GM23248 (cell line): ENCODE data around the gene PDSS1. TPM values are rescaled to one million over a fixed set of nuclear protein-coding genes. Genes with fewer than 3 reads are reported as not detected.

Experiments
- DNase-seq: peaks from one replicate; pipeline ENCODE4 v3.0.0-alpha.2; 2015
- H2AFZ ChIP-seq: fragments of 200-600 bp; sonication (generic); 2 replicates; pipeline ENCODE4 v1.6.1; 2016; ENCODE audit warnings: antibody characterized with exemption
- H3F3A ChIP-seq: fragments of 200-600 bp; sonication (generic); 2 replicates; pipeline ENCODE4 v1.6.1; 2016; ENCODE audit warnings: mild to moderate bottlenecking, antibody characterized with exemption, mixed run types; ENCODE audit not compliant: insufficient read depth
- H3K27ac ChIP-seq: fragments of 200-600 bp; sonication (generic); 2 replicates; pipeline ENCODE4 v1.5.1; 2016; ENCODE audit warnings: mild to moderate bottlenecking
- H3K27me3 ChIP-seq: fragments of 200-600 bp; sonication (generic); replicated peaks from 2 replicates; pipeline ENCODE4 v1.6.1; 2016; ENCODE audit warnings: mild to moderate bottlenecking; ENCODE audit not compliant: insufficient read depth
- H3K36me3 ChIP-seq: fragments of 200-600 bp; sonication (generic); 2 replicates; pipeline ENCODE4 v1.6.1; 2016; ENCODE audit warnings: low read depth, mild to moderate bottlenecking
- H3K4me1 ChIP-seq: fragments of 200-600 bp; sonication (generic); 2 replicates; pipeline ENCODE4 v1.6.1; 2016; ENCODE audit warnings: mild to moderate bottlenecking; ENCODE audit not compliant: insufficient read depth
- H3K4me2 ChIP-seq: fragments of 200-600 bp; sonication (generic); one replicate; pipeline ENCODE4 v1.6.1; 2016; ENCODE audit warnings: mild to moderate bottlenecking; ENCODE audit not compliant: unreplicated experiment
- H3K4me3 ChIP-seq: fragments of 200-600 bp; sonication (generic); 2 replicates; pipeline ENCODE4 v1.5.1; 2016; ENCODE audit warnings: mild to moderate bottlenecking
- H3K79me2 ChIP-seq: fragments of 200-600 bp; sonication (generic); 2 replicates; pipeline ENCODE4 v1.6.1; 2016; ENCODE audit warnings: mild to moderate bottlenecking; ENCODE audit not compliant: insufficient read depth
- H3K9ac ChIP-seq: fragments of 200-600 bp; sonication (generic); 2 replicates; pipeline ENCODE4 v1.6.1; 2016; ENCODE audit warnings: mild to moderate bottlenecking
- H3K9me2 ChIP-seq: fragments of 200-600 bp; sonication (generic); 2 replicates; pipeline ENCODE4 v1.6.1; 2016; ENCODE audit warnings: mixed run types, mild to moderate bottlenecking, moderate library complexity; ENCODE audit not compliant: insufficient read depth
- H3K9me3 ChIP-seq: fragments of 200-600 bp; sonication (generic); one replicate; pipeline ENCODE4 v1.6.1; 2017; ENCODE audit warnings: low read depth
- H4K20me1 ChIP-seq: fragments of 200-600 bp; sonication (generic); 2 replicates; pipeline ENCODE4 v1.6.0; 2016; ENCODE audit not compliant: insufficient read depth
- EZH2 ChIP-seq: fragments of 200-600 bp; sonication (generic); IDR thresholded peaks from 2 replicates; pipeline ENCODE4 v1.6.1; 2018; ENCODE audit warnings: antibody characterized with exemption, mild to moderate bottlenecking; ENCODE audit not compliant: insufficient read depth, poor library complexity, severe bottlenecking
- EZH2phosphoT487 ChIP-seq: fragments of 200-600 bp; sonication (generic); IDR thresholded peaks from 2 replicates; pipeline ENCODE4 v1.6.1; 2018; ENCODE audit warnings: antibody characterized with exemption, moderate library complexity, mild to moderate bottlenecking, low read depth; ENCODE audit not compliant: insufficient read depth
- WGBS, 2 experiments: methylation state at CpG; one replicate each; pipeline ENCODE4 v1.1.6; 2015 to 2017; ENCODE audit warnings: low lambda C conversion rate in 2 of 2, low coverage in 1 of 2; ENCODE audit errors: missing lambda C conversion rate in 2 of 2; 5-methylcytosine and 5-hydroxymethylcytosine counted together
- in situ Hi-C: fragments of 300-500 bp; cut with MboI; formaldehyde crosslinking; loops from 2 replicates; pipeline ENCODE4 v1.15.0; 2020
- polyA plus RNA-seq: library from polyadenylated mRNA; unstranded; fragments of >200 nt; fragmentation: Nextera tagmentation; extraction: Ambion mirVana; gene quantifications from 2 replicates; pipeline ENCODE4 v1.2.1, GENCODE V29; 2016
- small RNA-seq: library from RNA; depleted of rRNA; stranded (forward); fragments of <200 nt; gene quantifications from one replicate; pipeline ENCODE3, GENCODE V24; 2014; ENCODE audit warnings: low read depth, low replicate concordance
- total RNA-seq: library from RNA; depleted of rRNA; stranded (reverse); fragments of >200 nt; shearing (Covaris generic); gene quantifications from 2 replicates; pipeline ENCODE4 v1.2.3, GENCODE V29; 2014; rRNA removed

PDSS1 gene
- total and polyA plus RNA-seq, 2 experiments from 2014 or later: 5.1 to 7.2 TPM

- Histone ChIP-seq H3K27me3 (no peaks in the 10 kb centered on the region), H3F3A (peaks cover 17% of the 10 kb centered on the region; the same call in 1 of the 2 replicates), H4K20me1 (no peaks in the 10 kb centered on the region), H3K4me2 (no peak overlapping the region), H2AFZ (no peak overlapping the region), H3K36me3 (0 out of 2 replicates have a peak, but pooled peaks cover 4% of the 10 kb centered on the region), H3K79me2 (peaks cover 100% of the 10 kb centered on the region), H3K9ac (no peak overlapping the region), H3K4me3 (no peak overlapping the region), H3K9me2 (no peaks in the 10 kb centered on the region), H3K4me1 (peaks cover 17% of the 10 kb centered on the region), H3K9me3 (no peaks in the 10 kb centered on the region), H3K27ac (no peak overlapping the region)
- DNase-seq: peak; percentile 27
- no peak for TF ChIP-seq EZH2phosphoT487
- TF ChIP-seq EZH2: no peak
- WGBS, 2 experiments: 97 to 98% methylated on average over 4 of the region's 4 CpGs
- in situ Hi-C loops: no loop called here
Measured at GRCh38 chr10:26790221-26790995, 92.9 kb downstream of the PDSS1 start.

GRCh38 chr10:26792758-26793495 lies 95.4 kb downstream of the PDSS1 start:
- Histone ChIP-seq H3K4me1 (peaks cover 17% of the 10 kb centered on the region), H2AFZ (no peak overlapping the region), H3K27ac (peak overlapping the region; percentile 38), H3K9me3 (no peaks in the 10 kb centered on the region), H3K4me2 (no peak overlapping the region), H3K9ac (peak overlapping the region; percentile 7), H3K27me3 (no peaks in the 10 kb centered on the region), H4K20me1 (no peaks in the 10 kb centered on the region), H3K79me2 (peaks cover 100% of the 10 kb centered on the region), H3K9me2 (no peaks in the 10 kb centered on the region), H3F3A (peaks cover 17% of the 10 kb centered on the region; the same call in 1 of the 2 replicates), H3K4me3 (no peak overlapping the region), H3K36me3 (no peaks in the 10 kb centered on the region)
- WGBS, 2 experiments: 8 to 9% methylated on average over 2 of the region's 2 CpGs
- in situ Hi-C loops: no loop called here
- peak; percentile 40 for DNase-seq
- TF ChIP-seq EZH2phosphoT487 (no peak), EZH2 (no peak)

Small RNA genes lying within 50 kb of the gene (small RNA-seq; reads per million reads assigned to genes)
- gene RF00191 (not detected), gene RNU6-946P (not detected)

Other genes with a start within 250 kb of the PDSS1 start
- gene ABI1, start 163.3 kb downstream of the PDSS1 start, total RNA-seq: 60.3 and 68.2 TPM in 2 replicates
- gene ABI1, start 163.3 kb downstream of the PDSS1 start, polyA plus RNA-seq: 74.6 and 79.0 TPM in 2 replicates